Measurements from ENCODE around the gene MCEMP1.
"Not testable (repeated sequence)": the region's sequence is repeated elsewhere in the genome, so short reads cannot be mapped to it uniquely, and the experiment has no call there.

MCEMP1 gene

GRCh38 chr19:7643629-7644549 is 33.0 kb upstream of the MCEMP1 start:
- DNase-seq: not testable (repeated sequence)

DNA sequence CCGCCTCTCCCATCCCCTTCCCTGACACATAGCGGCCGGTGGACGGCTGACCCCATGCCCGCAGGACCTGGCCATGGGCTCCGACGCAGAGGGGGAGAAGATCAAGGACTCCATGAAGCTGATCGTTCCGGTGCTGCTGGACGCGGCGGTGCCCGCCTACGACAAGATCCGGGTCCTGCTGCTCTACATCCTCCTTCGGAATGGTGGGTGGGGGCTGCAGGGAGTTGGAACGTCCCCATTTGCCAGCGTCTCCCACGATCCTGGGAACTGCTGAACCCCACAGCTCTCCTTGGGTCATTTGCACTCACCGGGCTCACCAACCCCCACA is 32.4 kb upstream of the MCEMP1 start:
- no peak for DNase-seq

DNA sequence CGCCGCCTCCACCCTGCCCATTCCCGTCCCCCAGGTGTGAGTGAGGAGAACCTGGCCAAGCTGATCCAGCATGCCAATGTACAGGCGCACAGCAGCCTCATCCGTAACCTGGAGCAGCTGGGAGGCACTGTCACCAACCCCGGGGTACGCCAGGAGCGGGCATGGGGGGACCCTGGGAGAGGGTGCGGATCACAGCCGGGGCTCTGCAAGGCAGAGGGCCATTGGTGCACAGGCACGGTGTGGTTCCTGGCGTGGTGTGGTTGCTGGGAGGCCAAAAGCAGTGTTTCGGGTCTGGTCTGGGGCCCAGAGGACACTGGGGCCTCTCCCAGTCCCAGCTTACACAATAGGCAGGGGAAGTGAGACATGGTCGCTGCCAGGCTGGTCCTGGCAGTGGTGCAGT is 31.7 kb upstream of the MCEMP1 start:
- DNase-seq: no peak

GRCh38 chr19:7645656-7646425 is 31.0 kb upstream of the MCEMP1 start:
- DNase-seq: no peak

- no peak for DNase-seq
These were observed 30.5 kb upstream of the MCEMP1 start for GRCh38 chr19:7646426-7646700.

DNA sequence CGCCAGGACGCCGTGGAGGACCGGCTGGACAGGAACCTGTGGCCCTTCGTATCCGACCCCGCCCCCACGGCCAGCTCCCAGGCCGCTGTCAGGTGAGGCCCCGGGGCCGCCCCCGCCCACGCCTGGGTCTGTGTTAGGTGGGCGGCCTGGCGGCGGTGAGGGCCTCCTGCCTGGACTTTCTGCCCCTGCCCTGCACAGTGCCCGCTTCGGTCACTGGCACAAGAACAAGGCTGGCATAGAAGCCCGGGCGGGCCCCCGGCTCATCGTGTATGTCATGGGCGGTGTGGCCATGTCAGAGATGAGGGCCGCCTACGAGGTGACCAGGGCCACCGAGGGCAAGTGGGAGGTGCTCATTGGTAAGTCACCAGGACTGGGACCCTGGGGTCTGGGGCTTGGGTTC is 29.7 kb upstream of the MCEMP1 start:
- no peak for DNase-seq

DNA sequence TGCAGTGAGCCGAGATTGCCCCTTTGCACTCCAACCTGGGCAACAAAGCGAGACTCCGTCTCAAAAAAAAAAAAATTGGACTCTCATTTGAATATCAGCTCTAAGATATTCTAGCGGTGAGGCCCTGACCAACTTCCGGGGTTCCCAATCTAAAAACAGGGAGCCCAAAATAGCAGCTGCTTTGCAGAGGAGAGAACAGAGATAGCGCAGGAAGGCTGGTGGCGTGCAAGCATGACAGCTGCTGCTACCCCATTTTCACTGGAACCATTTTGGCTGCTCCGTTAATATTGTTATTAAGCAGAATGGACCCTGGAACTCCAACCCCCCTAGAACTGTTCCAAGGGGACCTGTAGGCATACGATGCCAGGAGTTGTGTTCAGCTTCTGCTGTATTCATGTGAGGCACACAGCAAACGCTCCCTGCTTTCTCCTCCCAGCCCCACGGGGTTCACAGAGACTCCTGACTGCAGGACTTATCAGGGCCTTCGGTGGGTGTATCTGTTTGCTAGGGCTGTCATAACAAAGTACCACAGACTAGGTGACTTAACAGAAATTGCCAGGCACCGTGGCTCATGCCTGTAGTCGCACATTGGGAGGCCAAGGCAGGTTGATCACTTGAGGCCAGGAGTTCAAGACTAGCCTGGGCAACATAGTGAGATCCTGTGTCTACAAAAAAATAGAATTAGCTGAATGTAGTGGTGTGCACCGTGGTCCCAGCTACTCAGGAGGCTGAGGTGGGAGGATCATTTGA is 28.4 kb upstream of the MCEMP1 start:
- DNase-seq: no peak

DNA sequence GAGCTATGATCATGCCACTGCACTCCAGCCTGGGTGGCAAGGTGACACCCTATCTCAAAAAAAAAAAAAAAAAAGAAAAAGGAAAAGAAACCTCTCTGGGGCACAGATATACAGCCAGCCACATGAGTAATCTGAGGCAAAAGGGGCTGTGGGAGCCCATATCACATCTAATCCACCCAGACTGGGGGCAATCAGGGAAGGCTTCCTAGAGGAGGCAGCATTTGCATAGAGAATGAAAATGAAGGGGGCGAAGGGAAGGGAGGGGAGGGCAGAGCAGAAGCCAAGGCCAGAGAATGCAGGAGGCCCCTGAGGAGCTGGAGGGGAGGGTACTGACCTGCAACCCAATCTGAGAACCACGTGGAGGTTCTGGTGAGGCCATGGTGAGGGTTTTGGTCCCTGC is 26.7 kb upstream of the MCEMP1 start:
- no peak for DNase-seq

GRCh38 chr19:7652061-7652641 is 24.7 kb upstream of the MCEMP1 start:
- peak; percentile 78 for DNase-seq

DNA sequence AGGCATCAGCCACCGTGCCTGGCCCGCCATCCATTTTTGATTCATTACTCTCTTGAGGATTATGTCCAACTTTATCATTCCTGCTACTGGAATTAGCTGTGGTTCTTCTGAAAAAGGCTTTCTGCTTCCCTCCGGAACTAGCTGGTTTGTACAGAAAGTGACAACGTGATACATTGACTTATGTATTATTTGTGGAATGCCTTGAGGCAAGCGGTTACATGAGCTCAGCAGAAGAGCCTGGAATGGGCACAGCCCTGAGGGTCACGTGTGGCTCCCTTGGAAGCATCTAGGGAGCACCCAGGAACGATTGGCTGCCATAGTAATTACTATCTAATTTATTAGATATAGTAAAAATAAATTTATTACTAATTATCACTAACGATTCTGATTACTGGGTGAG is 22.5 kb upstream of the MCEMP1 start:
- DNase-seq: no peak

DNA sequence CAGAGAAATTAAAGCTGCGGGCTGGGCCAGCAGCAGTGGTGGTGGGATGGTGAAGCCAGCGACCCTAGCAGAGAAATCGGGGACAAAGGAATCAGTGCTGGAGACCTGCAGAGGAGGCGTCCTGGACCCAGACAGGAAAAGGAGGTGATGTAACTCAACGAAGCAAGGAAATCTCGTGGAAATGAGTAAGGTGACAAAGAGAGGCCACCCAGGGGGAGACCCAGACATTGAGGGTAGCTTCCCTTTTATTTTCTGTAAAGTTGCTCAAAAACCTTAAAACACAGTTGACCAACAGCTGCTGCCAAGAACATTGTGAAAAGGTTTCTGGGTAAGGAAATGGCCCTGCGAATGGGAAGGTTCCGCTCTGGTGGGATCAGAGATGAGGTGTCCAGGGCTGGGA is 21.3 kb upstream of the MCEMP1 start:
- no peak for DNase-seq

GRCh38 chr19:7657131-7657751 is 19.6 kb upstream of the MCEMP1 start:
- DNase-seq: no peak

GRCh38 chr19:7658219-7658686 is 18.6 kb upstream of the MCEMP1 start:
- peak; percentile 22 for DNase-seq

GRCh38 chr19:7661744-7662538 is 14.9 kb upstream of the MCEMP1 start:
- no peak for DNase-seq

DNA sequence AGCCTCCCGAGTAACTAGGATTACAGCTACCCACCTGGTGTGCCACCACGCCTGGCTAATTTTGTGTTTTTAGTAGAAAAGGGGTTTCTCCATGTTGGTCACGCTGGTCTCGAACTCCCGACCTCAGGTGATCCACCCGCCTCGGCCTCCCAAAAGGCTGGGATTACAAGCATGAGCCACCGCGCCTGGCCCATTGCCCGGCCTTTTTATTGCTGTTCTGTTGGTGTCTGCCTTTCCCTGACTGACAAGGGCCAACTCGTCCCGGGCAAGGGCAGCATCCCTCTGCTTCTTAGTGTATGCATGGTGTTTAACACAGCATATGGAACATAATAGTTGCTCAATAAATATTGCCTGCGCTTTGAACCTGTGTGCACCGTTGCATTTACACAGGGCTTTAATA is 14.2 kb upstream of the MCEMP1 start:
- no peak for DNase-seq

DNA sequence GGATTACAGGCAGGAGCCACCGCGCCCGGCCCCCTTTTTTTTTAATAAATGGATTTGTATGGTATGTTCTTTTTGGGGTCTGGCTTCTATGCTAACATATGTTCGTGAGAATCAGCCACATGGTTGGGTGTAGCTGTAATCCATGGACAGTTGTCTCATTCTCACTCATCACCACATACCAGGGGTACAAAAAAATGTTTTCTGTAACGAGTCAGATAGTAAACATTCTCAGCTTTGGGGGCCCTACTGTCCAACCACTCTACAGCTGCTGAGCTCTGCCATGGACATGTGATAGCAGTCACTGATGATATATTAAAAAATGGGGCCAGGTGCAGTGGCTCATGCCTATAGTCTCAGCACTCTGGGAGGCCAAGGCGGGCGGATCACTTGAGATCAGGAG is 13.2 kb upstream of the MCEMP1 start:
- DNase-seq: no peak

DNA sequence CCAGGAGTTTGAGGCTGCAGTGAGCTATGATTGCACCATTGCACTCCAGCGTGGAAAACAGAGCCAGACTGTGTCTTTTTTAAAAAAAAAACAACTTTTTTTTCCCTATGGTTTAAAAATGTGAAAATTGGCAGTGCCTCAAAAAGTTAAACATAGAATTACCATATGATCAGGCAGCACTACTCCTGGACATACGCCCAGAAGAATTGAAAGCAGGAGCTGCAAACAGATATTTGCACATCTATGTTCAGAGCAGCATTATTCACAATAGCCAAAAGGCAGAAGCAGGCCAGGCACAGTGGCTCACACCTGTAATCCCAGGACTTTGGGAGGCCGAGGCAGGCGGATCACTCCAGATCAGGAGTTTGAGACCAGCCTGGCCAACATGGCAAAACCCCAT is 11.8 kb upstream of the MCEMP1 start:
- no peak for DNase-seq

- no peak for DNase-seq
These were observed 8.0 kb upstream of the MCEMP1 start, which contains the start of gene RETN for GRCh38 chr19:7668842-7669241. TSS of gene RETN (plus strand) at chr19:7669049. CDS start at chr19:7669327, 278 bp downstream.

GRCh38 chr19:7669641-7670040 is 7.2 kb upstream of the MCEMP1 start:
- DNase-seq: no peak

- no peak for DNase-seq
These were observed 6.6 kb upstream of the MCEMP1 start for GRCh38 chr19:7670150-7670783.

DNA sequence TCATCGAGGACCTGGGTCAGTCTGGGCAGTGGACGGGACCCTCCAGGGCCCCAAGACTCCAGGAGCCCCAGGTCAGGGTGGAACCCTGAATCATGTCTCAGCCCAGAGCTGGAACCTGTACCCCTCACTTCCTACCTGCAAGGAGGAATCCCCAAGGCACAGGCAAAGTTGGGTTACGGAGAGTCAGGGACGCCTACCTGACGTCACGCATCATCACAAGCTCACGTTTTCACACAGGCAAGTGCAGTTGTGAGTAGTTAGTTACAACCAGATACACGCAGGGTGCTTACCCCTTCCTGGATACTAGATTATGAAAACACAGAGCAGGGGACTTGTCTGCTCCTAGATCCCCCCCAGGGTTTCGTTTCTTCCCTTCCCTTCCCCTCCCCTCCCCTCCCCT is 6.1 kb upstream of the MCEMP1 start:
- no peak for DNase-seq

Measured in activated CD4-positive, alpha-beta T cell treated with anti-CD3 and anti-CD28 coated beads for 1 hour (primary cell).